H9 (cell line): ENCODE results near the gene ADGRL2. TPM values are rescaled to one million over a fixed set of nuclear protein-coding genes. Genes with fewer than 3 reads are reported as not detected.

Experiments used
- DNase-seq: peaks from one replicate; pipeline ENCODE4 v3.0.0-alpha.2; 2017
- H2AFZ ChIP-seq: one replicate; pipeline ENCODE4 v1.6.1; 2013; ENCODE audit warnings: mild to moderate bottlenecking, low read length, control low read depth, moderate library complexity
- H2AK5ac ChIP-seq: 2 replicates; pipeline ENCODE4 v1.6.1; 2013; ENCODE audit warnings: low read length, control low read depth, mixed read lengths; ENCODE audit not compliant: insufficient read length
- H2BK120ac ChIP-seq: one replicate; pipeline ENCODE4 v1.6.1; 2013; ENCODE audit warnings: low read depth, mild to moderate bottlenecking, low read length, control low read depth, inconsistent platforms; ENCODE audit not compliant: poor library complexity, severe bottlenecking
- H2BK12ac ChIP-seq: 2 replicates; pipeline ENCODE4 v1.6.1; 2013; ENCODE audit warnings: low read length, control low read depth, mixed read lengths, low read depth; ENCODE audit not compliant: insufficient read length
- H2BK15ac ChIP-seq: 2 replicates; pipeline ENCODE4 v1.6.1; 2013; ENCODE audit warnings: low read depth, low read length, control low read depth
- H2BK20ac ChIP-seq: one replicate; pipeline ENCODE4 v1.6.1; 2013; ENCODE audit warnings: low read depth, mild to moderate bottlenecking, low read length, control low read depth, inconsistent platforms; ENCODE audit not compliant: poor library complexity, severe bottlenecking
- H2BK5ac ChIP-seq: 2 replicates; pipeline ENCODE4 v1.6.1; 2013; ENCODE audit warnings: low read length, control low read depth, mixed read lengths; ENCODE audit not compliant: insufficient read length
- H3K14ac ChIP-seq: 2 replicates; pipeline ENCODE4 v1.6.1; 2013; ENCODE audit warnings: low read length, control low read depth; ENCODE audit not compliant: insufficient read depth
- H3K18ac ChIP-seq: 2 replicates; pipeline ENCODE4 v1.6.1; 2013; ENCODE audit warnings: low read depth, mild to moderate bottlenecking, mixed read lengths, low read length, control low read depth; ENCODE audit not compliant: insufficient read length
- H3K23ac ChIP-seq: 2 replicates; pipeline ENCODE4 v1.6.1; 2013; ENCODE audit warnings: low read length, control low read depth, mixed read lengths, low read depth; ENCODE audit not compliant: insufficient read length
- H3K23me2 ChIP-seq: 2 replicates; pipeline ENCODE4 v1.6.1; 2013; ENCODE audit warnings: low read depth, mild to moderate bottlenecking, mixed read lengths, low read length, control low read depth; ENCODE audit not compliant: insufficient read length, poor library complexity, severe bottlenecking
- H3K27ac ChIP-seq: 2 replicates; pipeline ENCODE4 v1.5.1; 2013; ENCODE audit warnings: low read length, control low read depth, mixed read lengths, low read depth; ENCODE audit not compliant: insufficient read length
- H3K27me3 ChIP-seq: 2 replicates; pipeline ENCODE4 v1.6.1; 2013; ENCODE audit warnings: low read length, control low read depth, inconsistent platforms; ENCODE audit not compliant: insufficient read depth
- H3K4ac ChIP-seq: 2 replicates; pipeline ENCODE4 v1.6.1; 2013; ENCODE audit warnings: low read depth, mild to moderate bottlenecking, control low read depth, inconsistent platforms, low read length, moderate library complexity
- H3K4me1 ChIP-seq: 2 replicates; pipeline ENCODE4 v1.6.1; 2013; ENCODE audit warnings: low read length, control low read depth, inconsistent platforms; ENCODE audit not compliant: insufficient read depth
- H3K4me2 ChIP-seq: 2 replicates; pipeline ENCODE4 v1.6.1; 2013; ENCODE audit warnings: low read length, control low read depth, mixed read lengths; ENCODE audit not compliant: insufficient read length, insufficient read depth
- H3K56ac ChIP-seq: 2 replicates; pipeline ENCODE4 v1.6.1; 2013; ENCODE audit warnings: low read depth, mild to moderate bottlenecking, mixed read lengths, low read length, control low read depth; ENCODE audit not compliant: insufficient read length
- H3K79me1 ChIP-seq: 2 replicates; pipeline ENCODE4 v1.6.1; 2013; ENCODE audit warnings: low read depth, mild to moderate bottlenecking, moderate library complexity, low read length, control low read depth, inconsistent platforms; ENCODE audit not compliant: insufficient read depth, poor library complexity, severe bottlenecking
- H3K79me2 ChIP-seq: 2 replicates; pipeline ENCODE4 v1.6.1; 2013; ENCODE audit warnings: low read length, control low read depth, inconsistent platforms; ENCODE audit not compliant: insufficient read depth
- H3K9ac ChIP-seq: 2 replicates; pipeline ENCODE4 v1.6.1; 2013; ENCODE audit warnings: low read length, control low read depth, mixed read lengths; ENCODE audit not compliant: insufficient read length; ENCODE audit errors: extremely low read depth
- H3K9me3 ChIP-seq: one replicate; pipeline ENCODE4 v1.6.1; 2013; ENCODE audit warnings: low read depth, low read length, inconsistent platforms; ENCODE audit not compliant: control insufficient read depth
- H3T11ph ChIP-seq: one replicate; pipeline ENCODE4 v1.6.1; 2013; ENCODE audit warnings: mild to moderate bottlenecking, low read length, control low read depth, inconsistent platforms
- H4K20me1 ChIP-seq: one replicate; pipeline ENCODE4 v1.6.1; 2013; ENCODE audit not compliant: control insufficient read depth, insufficient read length, insufficient read depth
- H4K5ac ChIP-seq: 2 replicates; pipeline ENCODE4 v1.6.1; 2013; ENCODE audit warnings: low read depth, mild to moderate bottlenecking, mixed read lengths, low read length, control low read depth; ENCODE audit not compliant: insufficient read length
- H4K8ac ChIP-seq: replicated peaks from 2 replicates; pipeline ENCODE4 v1.6.1; 2013; ENCODE audit warnings: low read length, control low read depth, mixed read lengths, low read depth; ENCODE audit not compliant: insufficient read length
- H4K91ac ChIP-seq: 2 replicates; pipeline ENCODE4 v1.6.1; 2013; ENCODE audit warnings: low read depth, mild to moderate bottlenecking, moderate library complexity, mixed read lengths, low read length, control low read depth; ENCODE audit not compliant: insufficient read length
- H3K27ac Mint-ChIP-seq, 3 experiments: 2 replicates in 2 of 3; 3 replicates in 1 of 3; pipeline ENCODE4 v1.8.0; 2020 to 2021; ENCODE audit warnings: mixed read lengths in 3 of 3, mild to moderate bottlenecking in 1 of 3, moderate library complexity in 1 of 3
- H3K27me3 Mint-ChIP-seq: 2 replicates; pipeline ENCODE4 v1.8.0; 2021; ENCODE audit warnings: low read depth, mild to moderate bottlenecking, moderate library complexity, mixed read lengths
- H3K36me3 Mint-ChIP-seq, 3 experiments: 2 replicates in 2 of 3; 3 replicates in 1 of 3; pipeline ENCODE4 v1.8.0; 2020 to 2021; ENCODE audit warnings: low read depth in 3 of 3, mixed read lengths in 3 of 3; ENCODE audit not compliant: insufficient read depth in 1 of 3
- H3K4me1 Mint-ChIP-seq, 2 experiments: 2 replicates each; pipeline ENCODE4 v1.8.0; 2020; ENCODE audit warnings: mixed read lengths in 2 of 2
- H3K4me3 Mint-ChIP-seq, 2 experiments: 2 replicates in 1 of 2; 3 replicates in 1 of 2; pipeline ENCODE4 v1.8.0; 2020 to 2021; ENCODE audit warnings: mild to moderate bottlenecking in 2 of 2, mixed read lengths in 2 of 2, moderate library complexity in 1 of 2
- H3K9me3 Mint-ChIP-seq, 2 experiments: 2 replicates in 1 of 2; 3 replicates in 1 of 2; pipeline ENCODE4 v1.8.0; 2020; ENCODE audit warnings: mild to moderate bottlenecking in 2 of 2, mixed read lengths in 2 of 2, moderate library complexity in 1 of 2
- CTCF ChIP-seq: fragments of 200-600 bp; sonication (generic); conservative IDR thresholded peaks from 3 replicates; pipeline ENCODE4 v1.8.0; 2021; ENCODE audit warnings: antibody characterized with exemption, mild to moderate bottlenecking
- WGBS: extraction: QIAGEN DNeasy Blood & Tissue Kit; methylation state at CpG from one replicate; pipeline ENCODE4 v1.1.7; 2013; ENCODE audit warnings: missing lambda C conversion rate, low lambda C conversion rate, mixed read lengths; ENCODE audit not compliant: insufficient read length; ENCODE audit errors: extremely low coverage; 5-methylcytosine and 5-hydroxymethylcytosine counted together
- total RNA-seq: library from RNA; stranded (reverse); gene quantifications from 2 replicates; pipeline ENCODE4 v1.2.1, GENCODE V29; 2021

Gene ADGRL2
- total RNA-seq, 1 experiment from 2014 or later: 119 TPM

GRCh38 chr1:81820765-81821164, 20.0 kb downstream of the ADGRL2 start:
- Histone ChIP-seq H4K8ac (no peak overlapping the region), H3K14ac (no peak overlapping the region), H2BK5ac (no peak overlapping the region), H3K23ac (no peak overlapping the region), H2BK20ac (no peak overlapping the region), H3K4ac (no peak overlapping the region), H2BK15ac (no peak overlapping the region), H3K18ac (no peak overlapping the region), H3K4me1 (peaks cover 7% of the 10 kb centered on the region), H3K56ac (no peak overlapping the region), H3K23me2 (no peaks in the 10 kb centered on the region), H4K91ac (no peak overlapping the region), H2AK5ac (no peak overlapping the region), H2BK120ac (no peak overlapping the region), H3T11ph (no peak overlapping the region), H2BK12ac (no peak overlapping the region), H3K79me2 (peaks cover 19% of the 10 kb centered on the region; the same call in 1 of the 2 replicates), H4K5ac (no peak overlapping the region), H4K20me1 (no peaks in the 10 kb centered on the region), H3K4me2 (no peak overlapping the region), H3K9me3 (no peaks in the 10 kb centered on the region), H3K9ac (no peak overlapping the region), H2AFZ (no peak overlapping the region), H3K27ac (no peak overlapping the region), H3K27me3 (no peaks in the 10 kb centered on the region), H3K79me1 (peaks cover 4% of the 10 kb centered on the region)
- WGBS: no CpG with 5 or more reads among the region's 2 CpGs
- no peaks in the 10 kb centered on the region; a peak in 1 of 5 replicates for H3K9me3 Mint-ChIP-seq
- peaks cover 52 to 69% of the 10 kb centered on the region in 2 experiments for H3K4me1 Mint-ChIP-seq
- no peak for DNase-seq
- H3K27ac Mint-ChIP-seq: peak overlapping the region in 1 of 3 experiments; percentile 17; a peak in 3 of 7 replicates
- no peaks in the 10 kb centered on the region for H3K27me3 Mint-ChIP-seq
- H3K4me3 Mint-ChIP-seq: 0 out of 5 replicates have a peak overlapping the region, but pooled peaks of 1 of the 2 experiments have one; percentile 3
- no peaks in the 10 kb centered on the region for H3K36me3 Mint-ChIP-seq
- TF ChIP-seq CTCF: no peak
